ENCODE measurements around the gene RELA.

RELA gene

DNA sequence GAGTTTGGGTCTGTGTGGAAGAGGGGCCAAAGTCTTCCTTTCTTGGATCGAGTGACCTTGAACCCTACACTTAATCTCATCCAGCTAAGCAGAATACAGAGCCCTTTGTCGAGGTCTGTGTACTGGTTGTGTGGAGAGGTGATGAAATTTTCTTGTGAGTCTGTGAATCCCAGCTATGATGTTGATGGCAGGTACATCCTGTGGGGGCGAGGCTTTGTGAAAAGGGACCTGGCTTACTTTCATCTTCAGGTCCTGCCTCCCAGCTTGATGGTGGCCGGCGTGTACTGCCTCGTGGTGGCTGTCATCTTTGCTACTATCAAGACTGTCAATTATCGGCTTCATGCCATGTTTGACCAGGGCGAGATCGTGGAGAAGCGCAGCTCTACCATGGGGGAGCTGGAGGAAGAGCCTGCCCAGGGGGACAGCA is 46.1 kb downstream of the RELA start:
- H3K9me3 Mint-ChIP-seq: no peaks in the 10 kb centered on the region
- peak overlapping the region; percentile 88 to 96 for H3K4me3 Mint-ChIP-seq
- peaks cover 53% of the 10 kb centered on the region for H3K36me3 Mint-ChIP-seq (ENCODE audit: insufficient read depth)
- ATAC-seq (replicated peaks): no peak
- H3K27ac Mint-ChIP-seq: peak overlapping the region; percentile 93 to 97
- peaks cover 25 to 33% of the 10 kb centered on the region in 2 donors for H3K4me1 Mint-ChIP-seq (ENCODE audit: low read depth in 2 of 2)
- no peak for DNase-seq
- no peaks in the 10 kb centered on the region for H3K27me3 Mint-ChIP-seq

- Mint-ChIP-seq H3K36me3 (ENCODE audit: insufficient read depth) (peaks cover 48% of the 10 kb centered on the region), H3K9me3 (no peaks in the 10 kb centered on the region), H3K4me1 (ENCODE audit: low read depth in 2 of 2) (peaks cover 28 to 35% of the 10 kb centered on the region in 2 donors), H3K27ac (peak overlapping the region; percentile 93 to 97), H3K27me3 (no peaks in the 10 kb centered on the region), H3K4me3 (peak overlapping the region; percentile 94 to 96)
- DNase-seq (peak in 1 of 3 experiments; percentile 26), ATAC-seq (replicated peaks) (no peak)
Measured at GRCh38 chr11:65615950-65616574, 46.7 kb downstream of the RELA start.

GRCh38 chr11:65615229-65615949 is 47.3 kb downstream of the RELA start, which contains the start of gene PCNX3:
TSS of gene PCNX3 (plus strand) at chr11:65615776. CDS start at chr11:65616312, 536 bp downstream.
- peaks cover 46% of the 10 kb centered on the region for H3K36me3 Mint-ChIP-seq (ENCODE audit: insufficient read depth)
- ATAC-seq (replicated peaks) (peak; percentile 83), DNase-seq (peak; percentile 99 to 100 (median 100))
- H3K9me3 Mint-ChIP-seq: no peaks in the 10 kb centered on the region
- H3K27ac Mint-ChIP-seq: peak within 1 kb of the TSS; percentile 95 to 97
- no peaks in the 10 kb centered on the region for H3K27me3 Mint-ChIP-seq
- H3K4me3 Mint-ChIP-seq: peak within 1 kb of the TSS; percentile 94 to 96
- peaks cover 35 to 42% of the 10 kb centered on the region in 2 donors for H3K4me1 Mint-ChIP-seq (ENCODE audit: low read depth in 2 of 2)

DNA sequence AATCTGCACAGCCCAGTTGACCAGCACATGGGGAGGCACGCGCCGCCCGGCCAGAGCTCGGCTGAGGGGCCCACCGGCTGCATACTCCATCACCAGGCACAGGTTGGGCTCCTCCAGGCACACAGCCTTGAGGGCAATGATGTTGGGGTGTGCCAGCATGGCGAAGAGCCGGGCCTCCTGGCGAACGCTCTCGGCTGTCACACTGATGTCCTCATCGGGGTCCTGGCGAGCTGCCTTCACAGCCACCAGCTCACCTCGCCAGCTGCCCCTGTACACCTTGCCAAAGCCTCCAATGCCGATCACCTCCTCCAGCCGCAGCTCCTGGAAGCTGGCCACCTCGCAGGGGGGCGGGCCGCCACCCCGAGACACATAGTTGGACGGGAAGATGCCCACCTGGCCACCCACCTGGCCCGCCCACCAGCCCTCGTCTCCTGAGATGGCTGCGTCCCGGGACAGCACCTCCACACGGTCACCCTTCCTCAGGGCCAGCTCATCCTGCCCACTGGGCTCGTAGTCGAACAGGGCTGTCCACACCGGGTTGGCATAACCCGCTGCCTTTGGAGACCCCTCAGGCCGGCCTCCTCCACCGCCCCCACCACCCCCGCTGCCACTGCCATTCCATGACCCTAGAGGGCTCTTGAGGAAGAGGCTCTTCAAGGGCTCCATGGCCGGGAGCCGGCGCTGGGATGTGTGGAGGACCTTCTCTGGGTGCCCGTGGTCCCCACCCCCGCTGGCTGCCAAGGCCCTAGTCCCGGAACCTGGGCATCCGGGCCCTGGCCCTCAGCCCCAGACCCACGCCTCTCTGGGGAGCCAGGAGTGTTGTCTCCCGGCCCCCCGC is 49.4 kb downstream of the RELA start:
- Mint-ChIP-seq H3K27ac (peak overlapping the region; percentile 95 to 97), H3K27me3 (no peaks in the 10 kb centered on the region), H3K9me3 (no peaks in the 10 kb centered on the region), H3K36me3 (ENCODE audit: insufficient read depth) (peaks cover 48% of the 10 kb centered on the region), H3K4me1 (ENCODE audit: low read depth in 2 of 2) (peaks cover 45 to 49% of the 10 kb centered on the region in 2 donors), H3K4me3 (peak overlapping the region; percentile 94 to 96)
- ATAC-seq (replicated peaks) (no peak), DNase-seq (no peak)

DNA sequence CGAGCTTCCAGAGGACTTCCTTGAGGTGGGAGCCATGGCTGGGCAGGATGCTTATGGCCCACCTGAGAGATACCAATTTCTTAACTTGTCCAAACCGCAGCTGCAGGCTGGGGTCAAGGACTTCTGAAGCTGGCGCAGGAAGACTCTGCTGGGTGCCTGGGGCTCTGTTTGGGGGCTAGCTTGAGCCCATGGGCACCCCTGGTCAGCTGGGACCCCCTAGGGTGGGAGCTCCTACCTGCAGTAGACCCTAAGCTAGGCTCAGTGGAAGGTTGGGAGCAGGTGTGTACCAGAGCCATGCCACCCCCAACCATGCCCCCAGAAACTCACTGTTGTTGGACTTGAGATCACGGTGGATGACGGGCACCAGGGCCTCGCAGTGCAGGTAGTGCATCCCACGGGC is 50.0 kb downstream of the RELA start:
- Mint-ChIP-seq H3K4me3 (peak overlapping the region; percentile 94 to 96), H3K9me3 (no peaks in the 10 kb centered on the region), H3K36me3 (ENCODE audit: insufficient read depth) (peaks cover 53% of the 10 kb centered on the region), H3K27ac (peak overlapping the region; percentile 95 to 97), H3K27me3 (no peaks in the 10 kb centered on the region), H3K4me1 (ENCODE audit: low read depth in 2 of 2) (peaks cover 45 to 49% of the 10 kb centered on the region in 2 donors)
- DNase-seq (no peak), ATAC-seq (replicated peaks) (no peak)

GRCh38 chr11:65611758-65612603 is 50.7 kb downstream of the RELA start:
- peaks cover 45 to 49% of the 10 kb centered on the region in 2 donors for H3K4me1 Mint-ChIP-seq (ENCODE audit: low read depth in 2 of 2)
- H3K36me3 Mint-ChIP-seq (ENCODE audit: insufficient read depth): peaks cover 57% of the 10 kb centered on the region
- H3K9me3 Mint-ChIP-seq: no peaks in the 10 kb centered on the region
- H3K27ac Mint-ChIP-seq: peak overlapping the region; percentile 88 to 97
- H3K27me3 Mint-ChIP-seq: no peaks in the 10 kb centered on the region
- H3K4me3 Mint-ChIP-seq: peak overlapping the region; percentile 94 to 96
- DNase-seq (no peak), ATAC-seq (replicated peaks) (no peak)

GRCh38 chr11:65611028-65611757 is 51.5 kb downstream of the RELA start:
- H3K4me1 Mint-ChIP-seq (ENCODE audit: low read depth in 2 of 2): peaks cover 37 to 41% of the 10 kb centered on the region in 2 donors
- peaks cover 58% of the 10 kb centered on the region for H3K36me3 Mint-ChIP-seq (ENCODE audit: insufficient read depth)
- H3K27me3 Mint-ChIP-seq: no peaks in the 10 kb centered on the region
- peak overlapping the region; percentile 88 to 97 for H3K27ac Mint-ChIP-seq
- H3K9me3 Mint-ChIP-seq: no peaks in the 10 kb centered on the region
- H3K4me3 Mint-ChIP-seq: peak overlapping the region; percentile 20 to 96
- ATAC-seq (replicated peaks): no peak
- DNase-seq: no peak

- H3K4me3 Mint-ChIP-seq: peak overlapping the region; percentile 45 to 96
- H3K4me1 Mint-ChIP-seq (ENCODE audit: low read depth in 2 of 2): peaks cover 37 to 40% of the 10 kb centered on the region in 2 donors
- peaks cover 61% of the 10 kb centered on the region for H3K36me3 Mint-ChIP-seq (ENCODE audit: insufficient read depth)
- H3K9me3 Mint-ChIP-seq: no peaks in the 10 kb centered on the region
- H3K27ac Mint-ChIP-seq: peak overlapping the region; percentile 88 to 97
- no peak for ATAC-seq (replicated peaks)
- DNase-seq: no peak
- H3K27me3 Mint-ChIP-seq: no peaks in the 10 kb centered on the region
Measured at GRCh38 chr11:65610404-65610803, 52.3 kb downstream of the RELA start.

DNA sequence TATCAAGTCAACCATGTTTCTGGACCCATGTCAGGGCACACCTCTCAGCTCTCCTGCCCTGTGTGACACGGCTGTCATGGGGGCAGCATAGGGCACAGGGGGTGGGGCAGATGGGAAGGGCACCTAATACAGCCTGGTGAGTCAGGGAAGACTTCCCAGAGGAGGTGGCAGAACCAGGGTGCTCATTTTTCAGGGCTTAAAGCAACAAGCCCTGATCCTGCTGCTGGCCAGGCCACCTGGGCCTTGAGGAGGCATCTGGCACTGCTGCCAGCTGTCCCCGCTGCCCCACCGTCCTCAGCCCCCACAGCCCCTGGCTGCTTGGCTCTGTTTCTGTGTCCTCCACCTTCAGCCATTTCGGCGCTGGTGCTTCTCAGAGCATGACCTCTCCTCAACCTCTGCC is 53.1 kb downstream of the RELA start:
- no peaks in the 10 kb centered on the region for H3K27me3 Mint-ChIP-seq
- no peak for DNase-seq
- peak overlapping the region; percentile 88 to 97 for H3K27ac Mint-ChIP-seq
- H3K9me3 Mint-ChIP-seq: no peaks in the 10 kb centered on the region
- no peak for ATAC-seq (replicated peaks)
- peak overlapping the region; percentile 45 to 49 for H3K4me3 Mint-ChIP-seq
- peaks cover 35 to 39% of the 10 kb centered on the region in 2 donors for H3K4me1 Mint-ChIP-seq (ENCODE audit: low read depth in 2 of 2)
- peaks cover 55% of the 10 kb centered on the region for H3K36me3 Mint-ChIP-seq (ENCODE audit: insufficient read depth)

GRCh38 chr11:65609229-65609628 is 53.5 kb downstream of the RELA start:
- Mint-ChIP-seq H3K9me3 (no peaks in the 10 kb centered on the region), H3K36me3 (ENCODE audit: insufficient read depth) (peaks cover 50% of the 10 kb centered on the region), H3K27ac (peak overlapping the region; percentile 87 to 97), H3K27me3 (no peaks in the 10 kb centered on the region), H3K4me1 (ENCODE audit: low read depth in 2 of 2) (peaks cover 35% of the 10 kb centered on the region in 2 donors), H3K4me3 (no peak overlapping the region)
- ATAC-seq (replicated peaks) (no peak), DNase-seq (no peak)

DNA sequence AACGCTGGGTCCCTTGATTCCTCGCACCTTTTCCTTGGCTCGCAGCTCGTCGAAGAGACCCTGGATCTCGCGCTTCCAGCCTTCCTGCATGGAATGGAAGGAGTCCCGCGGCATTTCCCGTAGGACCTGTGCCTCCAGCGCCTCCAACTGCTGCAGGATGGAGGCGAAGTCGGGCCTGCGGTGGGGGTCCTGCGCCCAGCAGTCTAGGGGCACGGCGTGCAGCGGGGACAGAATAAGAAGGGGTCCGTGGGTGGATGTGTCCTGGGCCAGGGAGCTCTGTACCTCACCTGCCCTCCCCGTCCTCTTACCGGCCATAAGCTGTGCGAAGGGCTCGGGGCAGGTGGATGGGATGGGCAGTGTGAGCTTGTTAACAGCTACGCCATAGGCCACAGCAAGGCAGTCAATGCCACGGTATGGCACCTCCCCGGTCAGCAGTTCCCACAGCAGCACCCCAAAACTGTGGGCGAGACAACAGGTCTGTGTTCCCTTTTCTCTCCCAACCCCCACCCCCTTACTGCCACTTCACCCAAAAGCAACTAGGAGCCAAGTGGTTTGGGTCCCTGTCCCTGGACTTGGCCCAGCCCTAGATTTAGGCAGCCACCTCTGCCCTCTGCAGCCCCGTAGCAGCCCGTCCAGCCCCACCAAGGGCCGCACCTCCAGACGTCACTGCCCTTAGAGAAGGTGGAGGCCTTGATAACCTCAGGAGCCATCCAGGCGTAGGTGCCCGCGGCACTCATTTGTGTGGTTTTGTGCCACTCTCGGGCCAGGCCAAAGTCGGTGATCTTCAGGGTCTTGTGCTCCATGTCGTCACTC is 54.9 kb downstream of the RELA start:
- Mint-ChIP-seq H3K4me3 (no peak overlapping the region), H3K9me3 (no peaks in the 10 kb centered on the region), H3K36me3 (ENCODE audit: insufficient read depth) (peaks cover 44% of the 10 kb centered on the region), H3K4me1 (ENCODE audit: low read depth in 2 of 2) (peaks cover 26 to 33% of the 10 kb centered on the region in 2 donors), H3K27ac (no peak overlapping the region), H3K27me3 (no peaks in the 10 kb centered on the region)
- ATAC-seq (replicated peaks): no peak
- no peak for DNase-seq
